HEK293 (cell line): ENCODE measurements around the gene DHPS.

Experiments used
- CTCF ChIA-PET: fragments of 350-600 bp; formaldehyde crosslinking; extraction: SDS; loops from one replicate; lab custom pipeline; 2021; ENCODE audit warnings: antibody characterized with exemption; lab: Yijun Ruan, JAX
- POLR2A ChIA-PET: fragments of 300-600 bp; formaldehyde crosslinking; extraction: SDS; loops from one replicate; lab custom pipeline; 2020; ENCODE audit warnings: antibody characterized with exemption, inconsistent platforms; lab: Yijun Ruan, JAX
- H3K27ac ChIP-seq: fragments of 200-500 bp; sonication (Bioruptor generic); 2 replicates; pipeline ENCODE4 v1.5.1; 2014; ENCODE audit warnings: low read depth, low read length, control low read depth, inconsistent platforms; ENCODE audit errors: extremely low read depth
- H3K36me3 ChIP-seq, 2 experiments: fragments of 200-500 bp in 1 of 2; sonication (Bioruptor generic) in 1 of 2; 1 replicate in 1 of 2; 2 replicates in 1 of 2; pipeline ENCODE4 v1.5.1; 2014 to 2017; ENCODE audit warnings: inconsistent platforms in 2 of 2, low read length in 2 of 2; ENCODE audit not compliant: control insufficient read depth in 2 of 2, insufficient read depth in 1 of 2
- H3K4me1 ChIP-seq: fragments of 200-500 bp; sonication (Bioruptor generic); 2 replicates; pipeline ENCODE4 v1.5.1; 2014; ENCODE audit warnings: mild to moderate bottlenecking, low read length, inconsistent platforms; ENCODE audit not compliant: control insufficient read depth, insufficient read depth
- H3K4me3 ChIP-seq: 2 replicates; pipeline ENCODE4 v1.5.1; 2011; ENCODE audit warnings: low read depth, mild to moderate bottlenecking, control low read depth, low read length, moderate library complexity
- H3K9me3 ChIP-seq: fragments of 200-500 bp; sonication (Bioruptor generic); 2 replicates; pipeline ENCODE4 v1.5.1; 2014; ENCODE audit warnings: low read depth, low read length, inconsistent platforms; ENCODE audit not compliant: control insufficient read depth, insufficient read depth
- GLIS1 ChIP-seq: fragments of 450-650 bp; formaldehyde crosslinking; IDR thresholded peaks from 2 replicates; pipeline ENCODE4 v1.5.1; 2016; ENCODE audit warnings: missing biosample characterization, missing genetic modification characterization
- HOXA7 ChIP-seq: sonication (generic); formaldehyde crosslinking; IDR thresholded peaks from 2 replicates; pipeline ENCODE4 v1.8.1; 2022; ENCODE audit warnings: missing genetic modification reagents, borderline replicate concordance
- KLF1 ChIP-seq: fragments of 450-650 bp; formaldehyde crosslinking; IDR thresholded peaks from 2 replicates; pipeline ENCODE4 v1.5.1; 2016; ENCODE audit warnings: missing biosample characterization, missing genetic modification characterization
- PRDM10 ChIP-seq: fragments of 450-650 bp; formaldehyde crosslinking; IDR thresholded peaks from 2 replicates; pipeline ENCODE4 v1.5.1; 2016; ENCODE audit warnings: missing biosample characterization, missing genetic modification characterization
- ZBTB1 ChIP-seq: fragments of 450-650 bp; formaldehyde crosslinking; IDR thresholded peaks from 2 replicates; pipeline ENCODE4 v1.5.1; 2016; ENCODE audit warnings: missing biosample characterization, missing genetic modification characterization
- ZBTB21 ChIP-seq: fragments of 450-650 bp; formaldehyde crosslinking; IDR thresholded peaks from 2 replicates; pipeline ENCODE4 v1.5.1; 2017; ENCODE audit warnings: missing biosample characterization, missing genetic modification characterization
- ZBTB8A ChIP-seq: fragments of 450-650 bp; formaldehyde crosslinking; IDR thresholded peaks from 2 replicates; pipeline ENCODE4 v1.5.1; 2016; ENCODE audit warnings: missing biosample characterization, missing genetic modification characterization
- ZNF121 ChIP-seq: fragments of 450-650 bp; formaldehyde crosslinking; IDR thresholded peaks from 2 replicates; pipeline ENCODE4 v1.5.1; 2016; ENCODE audit warnings: missing biosample characterization, missing genetic modification characterization
- ZNF175 ChIP-seq: fragments of 450-650 bp; formaldehyde crosslinking; IDR thresholded peaks from 2 replicates; pipeline ENCODE4 v1.5.1; 2016; ENCODE audit warnings: missing biosample characterization, missing genetic modification characterization
- ZNF202 ChIP-seq: fragments of 450-650 bp; formaldehyde crosslinking; IDR thresholded peaks from 2 replicates; pipeline ENCODE4 v1.5.1; 2016; ENCODE audit warnings: missing biosample characterization, missing genetic modification characterization, borderline replicate concordance
- ZNF571 ChIP-seq: fragments of 450-650 bp; formaldehyde crosslinking; IDR thresholded peaks from 2 replicates; pipeline ENCODE4 v1.5.0; 2017; ENCODE audit warnings: missing biosample characterization, missing genetic modification characterization
- ZNF600 ChIP-seq: fragments of 450-650 bp; formaldehyde crosslinking; IDR thresholded peaks from 2 replicates; pipeline ENCODE4 v1.5.1; 2016; ENCODE audit warnings: missing biosample characterization, missing genetic modification characterization
- ZNF610 ChIP-seq: fragments of 450-650 bp; formaldehyde crosslinking; IDR thresholded peaks from 2 replicates; pipeline ENCODE4 v1.5.1; 2016; ENCODE audit warnings: missing biosample characterization, missing genetic modification characterization, borderline replicate concordance
- ZNF664 ChIP-seq: fragments of 450-650 bp; formaldehyde crosslinking; IDR thresholded peaks from 2 replicates; pipeline ENCODE4 v1.5.1; 2016; ENCODE audit warnings: missing biosample characterization, missing genetic modification characterization

Gene DHPS

DNA sequence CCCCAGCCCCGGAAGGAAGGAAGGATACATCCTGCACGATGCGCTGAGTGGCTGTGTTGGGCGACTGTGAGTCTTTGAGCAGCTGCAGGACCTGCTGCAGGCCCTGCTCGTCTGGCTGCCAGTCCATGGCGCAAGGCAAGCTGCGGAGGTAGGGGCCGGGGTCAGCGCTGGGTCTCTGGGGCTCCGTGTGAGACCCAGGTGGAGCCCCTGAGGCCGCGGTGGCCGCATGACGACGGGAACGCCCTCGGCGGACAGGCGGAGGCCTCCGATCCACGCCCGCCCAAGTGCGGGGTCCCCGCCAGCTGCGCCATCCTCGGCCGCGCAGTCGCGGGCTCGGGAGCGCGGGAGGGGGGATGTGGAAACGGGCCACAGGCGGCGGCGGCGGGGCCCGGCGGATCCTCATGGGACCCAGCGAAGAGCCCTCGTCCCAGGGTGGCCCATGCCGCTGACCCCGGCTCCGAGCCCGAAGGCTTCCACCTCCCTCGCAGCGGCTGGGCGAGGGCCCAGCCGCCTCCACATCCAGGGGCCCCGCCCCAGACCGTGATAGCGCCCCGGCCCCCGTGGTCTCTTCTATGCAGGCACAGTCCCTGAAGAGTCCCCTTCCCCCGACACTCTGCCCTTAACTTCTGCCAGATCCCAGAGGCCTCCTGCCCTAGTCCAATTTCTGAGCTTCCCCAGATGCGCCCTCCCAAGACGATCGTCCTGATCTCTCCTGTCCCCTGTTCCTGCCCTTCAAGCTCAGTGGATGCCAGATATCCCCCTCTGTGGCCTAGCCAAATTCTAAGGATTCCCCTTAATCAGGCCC, 39.4 kb upstream of the DHPS start (continued):
- TF ChIP-seq KLF1 (tag by site-specific recombination) (peak; percentile 55), ZNF610 (tag by site-specific recombination) (no peak), GLIS1 (tag by site-specific recombination) (peak; percentile 12; the same call in 1 of the 2 replicates), ZNF600 (tag by site-specific recombination) (peak; percentile 55)

GRCh38 chr19:12720296-12720695, 38.6 kb upstream of the DHPS start:
- peak overlapping the region; percentile 97 for H3K27ac ChIP-seq
- CTCF ChIA-PET, result interaction anchor here (0.6 to 1.4 kb wide), 8 partner anchors 28 to 78 kb away, joined by 3 to 5 read pairs (median 4); no protein-coding TSS in a partner anchor
- peak overlapping the region; percentile 79 for H3K4me3 ChIP-seq
- peaks cover 28 to 53% of the 10 kb centered on the region in 2 experiments for H3K36me3 ChIP-seq
- TF ChIP-seq ZBTB8A (tag by site-specific recombination), result no peak
- TF ChIP-seq ZNF121 (tag by site-specific recombination), result peak; percentile 92
- H3K9me3 ChIP-seq, result no peaks in the 10 kb centered on the region
- POLR2A ChIA-PET, result interaction anchor here (0.5 to 5.1 kb wide), 2 partner anchors 11 to 15 kb away, joined by 5 to 89 read pairs; partner anchors contain the start of genes GET3 and TRIR
- no peaks in the 10 kb centered on the region for H3K4me1 ChIP-seq

DNA sequence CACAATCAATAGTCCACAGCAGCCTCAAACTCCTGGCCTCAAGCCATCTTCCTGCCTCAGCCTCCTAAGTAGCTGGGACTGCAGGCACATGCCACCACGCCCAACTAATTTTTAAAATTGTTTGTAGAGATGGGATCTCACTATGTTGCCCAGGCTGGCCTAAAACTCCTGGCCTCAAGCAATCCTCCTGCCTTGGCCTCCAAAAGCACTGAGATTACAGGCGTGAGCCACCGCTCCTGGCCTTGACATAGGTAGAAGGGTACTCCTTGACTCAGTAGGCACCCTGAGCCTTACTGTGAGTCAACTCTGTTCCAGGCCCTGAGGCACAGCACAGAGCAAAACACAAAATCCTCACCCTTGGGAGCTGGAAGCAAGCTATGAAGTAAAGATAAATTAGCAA, 34.2 kb upstream of the DHPS start:
- peaks cover 49 to 93% of the 10 kb centered on the region in 2 experiments for H3K36me3 ChIP-seq
- no peak overlapping the region for H3K4me3 ChIP-seq
- CTCF ChIA-PET, result interaction anchor here (0.8 to 3.4 kb wide), 7 partner anchors 18 to 84 kb away, joined by 3 to 15 read pairs (median 5); no protein-coding TSS in a partner anchor
- no peak overlapping the region for H3K27ac ChIP-seq
- H3K4me1 ChIP-seq, result no peaks in the 10 kb centered on the region
- POLR2A ChIA-PET, result no interaction called here
- H3K9me3 ChIP-seq, result no peaks in the 10 kb centered on the region
- TF ChIP-seq ZNF571 (tag by site-specific recombination), result no peak
- peak; percentile 93 for TF ChIP-seq ZNF121 (tag by site-specific recombination)
- no peak for TF ChIP-seq ZBTB21 (tag by site-specific recombination)
- no peak for TF ChIP-seq ZBTB1 (tag by site-specific recombination)
- no peak for TF ChIP-seq ZNF664 (tag by site-specific recombination)
- TF ChIP-seq ZNF202, result no peak

DNA sequence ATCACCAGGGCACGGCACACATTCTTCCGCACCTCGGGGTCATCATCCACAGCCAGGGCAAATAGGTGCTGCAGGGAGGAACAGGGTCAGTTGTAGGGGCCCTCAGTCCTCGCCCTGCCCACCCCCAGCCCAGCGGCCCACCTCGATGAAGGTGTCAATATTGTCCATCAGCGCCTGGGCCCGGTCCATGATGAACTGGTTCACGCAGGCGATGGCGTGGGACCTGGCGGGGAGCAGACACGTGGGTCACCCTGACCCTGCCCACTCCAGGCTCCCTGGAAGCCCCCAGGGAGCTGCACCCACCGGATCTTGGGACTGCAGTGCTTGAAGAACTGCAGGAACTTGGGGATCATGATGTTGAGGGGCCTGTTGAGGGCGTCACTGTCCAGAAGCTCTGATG, 33.4 kb upstream of the DHPS start:
- no peak overlapping the region for H3K4me3 ChIP-seq
- CTCF ChIA-PET, result interaction anchor here (0.6 to 3.4 kb wide), 4 partner anchors 43 to 131 kb away, joined by 3 to 15 read pairs (median 4); no protein-coding TSS in a partner anchor
- TF ChIP-seq HOXA7 (CRISPR knock-in tag), result no peak
- TF ChIP-seq PRDM10, result no peak
- TF ChIP-seq ZNF175, result no peak
- TF ChIP-seq, all 188 proteins: peak for 0

More for the DNA sequence above, 33.4 kb upstream of the DHPS start:
- H3K27ac ChIP-seq, result no peak overlapping the region
- H3K36me3 ChIP-seq, result peaks cover 53 to 94% of the 10 kb centered on the region in 2 experiments
- H3K4me1 ChIP-seq, result no peaks in the 10 kb centered on the region
- no peaks in the 10 kb centered on the region for H3K9me3 ChIP-seq
- POLR2A ChIA-PET, result no interaction called here
